GM23338 (cell line): ENCODE results near the gene DAD1. TPM values are rescaled to one million over a fixed set of nuclear protein-coding genes. Genes with fewer than 3 reads are reported as not detected.

Experiments
- ATAC-seq: fragments of 200-7000 bp; cut with Tn5 transposase; 3 replicates; pipeline ENCODE4 v1.9.1; 2020
- DNase-seq: peaks from one replicate; pipeline ENCODE4 v3.0.0-alpha.2; 2015; ENCODE audit warnings: low spot score
- H2AFZ ChIP-seq: fragments of 200-600 bp; sonication (generic); 2 replicates; pipeline ENCODE4 v1.8.0; 2016; ENCODE audit warnings: antibody characterized with exemption, mild to moderate bottlenecking, moderate library complexity
- H3F3A ChIP-seq: fragments of 200-600 bp; sonication (generic); replicated peaks from 2 replicates; pipeline ENCODE4 v1.8.0; 2017; ENCODE audit warnings: antibody characterized with exemption, mixed run types, low read depth
- H3K27ac ChIP-seq: fragments of 200-600 bp; sonication (generic); 2 replicates; pipeline ENCODE4 v1.6.1; 2016; ENCODE audit warnings: low read depth
- H3K27me3 ChIP-seq: fragments of 200-600 bp; sonication (generic); 2 replicates; pipeline ENCODE4 v1.8.0; 2016; ENCODE audit warnings: mild to moderate bottlenecking, mixed run types, moderate library complexity; ENCODE audit not compliant: insufficient read depth
- H3K36me3 ChIP-seq: fragments of 200-600 bp; sonication (generic); 2 replicates; pipeline ENCODE4 v1.8.0; 2016; ENCODE audit warnings: mild to moderate bottlenecking; ENCODE audit not compliant: insufficient read depth
- H3K4me1 ChIP-seq: fragments of 200-600 bp; sonication (generic); 2 replicates; pipeline ENCODE4 v1.8.0; 2016; ENCODE audit warnings: mild to moderate bottlenecking, moderate library complexity; ENCODE audit not compliant: insufficient read depth
- H3K4me2 ChIP-seq: fragments of 200-600 bp; sonication (generic); 2 replicates; pipeline ENCODE4 v1.7.1; 2017; ENCODE audit warnings: mixed run types
- H3K4me3 ChIP-seq: fragments of 200-600 bp; sonication (generic); 2 replicates; pipeline ENCODE4 v1.6.1; 2016; ENCODE audit warnings: mixed run types
- H3K79me2 ChIP-seq: fragments of 200-600 bp; sonication (generic); replicated peaks from 2 replicates; pipeline ENCODE4 v1.8.0; 2017; ENCODE audit warnings: mild to moderate bottlenecking; ENCODE audit not compliant: insufficient read depth
- H3K9me2 ChIP-seq: fragments of 200-600 bp; sonication (generic); 2 replicates; pipeline ENCODE4 v1.8.0; 2017; ENCODE audit not compliant: insufficient read depth
- H4K20me1 ChIP-seq: fragments of 200-600 bp; sonication (generic); replicated peaks from 2 replicates; pipeline ENCODE4 v1.8.0; 2017; ENCODE audit warnings: mild to moderate bottlenecking; ENCODE audit not compliant: insufficient read depth
- H3K27ac Mint-ChIP-seq: 2 replicates; pipeline ENCODE4 v1.8.0; 2020; ENCODE audit warnings: inconsistent platforms, mild to moderate bottlenecking, moderate library complexity, mixed read lengths
- H3K27me3 Mint-ChIP-seq: 3 replicates; pipeline ENCODE4 v1.8.0; 2022; ENCODE audit warnings: low read depth, mild to moderate bottlenecking, moderate library complexity, mixed read lengths, inconsistent platforms; ENCODE audit not compliant: insufficient read depth, poor library complexity
- H3K36me3 Mint-ChIP-seq: 3 replicates; pipeline ENCODE4 v1.8.0; 2021; ENCODE audit warnings: low read depth, mild to moderate bottlenecking, inconsistent platforms, moderate library complexity, mixed read lengths
- H3K4me1 Mint-ChIP-seq: 3 replicates; pipeline ENCODE4 v1.8.0; 2020; ENCODE audit warnings: mild to moderate bottlenecking, inconsistent platforms, mixed read lengths
- H3K4me3 Mint-ChIP-seq: 3 replicates; pipeline ENCODE4 v1.8.0; 2021; ENCODE audit warnings: moderate library complexity, mild to moderate bottlenecking, inconsistent platforms, mixed read lengths
- H3K9me3 Mint-ChIP-seq: 3 replicates; pipeline ENCODE4 v1.8.0; 2020; ENCODE audit warnings: moderate library complexity, mild to moderate bottlenecking, inconsistent platforms, mixed read lengths
- CREB1 ChIP-seq: fragments of 250-450 bp; sonication (Bioruptor Pico); IDR thresholded peaks from 2 replicates; pipeline ENCODE4 v1.5.0; 2020; ENCODE audit warnings: low read depth, mild to moderate bottlenecking, moderate library complexity
- EZH2 ChIP-seq: fragments of 200-600 bp; sonication (generic); IDR thresholded peaks from one replicate; pipeline ENCODE4 v1.8.0; 2017; ENCODE audit warnings: antibody characterized with exemption, mild to moderate bottlenecking, low read depth; ENCODE audit not compliant: unreplicated experiment
- EZH2phosphoT487 ChIP-seq: fragments of 200-600 bp; sonication (generic); IDR thresholded peaks from one replicate; pipeline ENCODE4 v1.8.1; 2018; ENCODE audit warnings: antibody characterized with exemption; ENCODE audit not compliant: unreplicated experiment
- JUNB ChIP-seq: IDR thresholded peaks from one replicate; pipeline ENCODE4 v1.6.1; 2016; ENCODE audit warnings: antibody characterized with exemption; ENCODE audit not compliant: unreplicated experiment
- NANOG ChIP-seq: IDR thresholded peaks from 2 replicates; pipeline ENCODE4 v1.6.1; 2016; ENCODE audit warnings: antibody characterized with exemption, borderline replicate concordance
- POLR2AphosphoS5 ChIP-seq: IDR thresholded peaks from 2 replicates; pipeline ENCODE4 v1.6.1; 2016; ENCODE audit warnings: antibody characterized with exemption, low read depth
- REST ChIP-seq: IDR thresholded peaks from one replicate; pipeline ENCODE4 v1.6.1; 2018; ENCODE audit warnings: antibody characterized with exemption; ENCODE audit not compliant: unreplicated experiment
- STAT1 ChIP-seq: IDR thresholded peaks from one replicate; pipeline ENCODE4 v1.6.1; 2016; ENCODE audit warnings: antibody characterized with exemption; ENCODE audit not compliant: unreplicated experiment
- ZNF114 ChIP-seq: fragments of 250-450 bp; sonication (Bioruptor Pico); IDR thresholded peaks from 2 replicates; pipeline ENCODE4 v1.5.0; 2020; ENCODE audit warnings: mild to moderate bottlenecking, moderate library complexity
- ZNF331 ChIP-seq: fragments of 250-450 bp; sonication (Bioruptor Pico); IDR thresholded peaks from 2 replicates; pipeline ENCODE4 v1.5.0; 2020; ENCODE audit warnings: low read depth, mild to moderate bottlenecking, moderate library complexity
- ZNF462 ChIP-seq: fragments of 250-450 bp; sonication (Bioruptor Pico); IDR thresholded peaks from 2 replicates; pipeline ENCODE4 v1.5.0; 2020; ENCODE audit warnings: mild to moderate bottlenecking, moderate library complexity
- polyA plus RNA-seq: library from polyadenylated mRNA; unstranded; fragments of >200 nt; fragmentation: Nextera tagmentation; extraction: Ambion mirVana; gene quantifications from 2 replicates; pipeline ENCODE4 v1.2.1, GENCODE V29; 2016
- total RNA-seq: library from RNA; depleted of rRNA; stranded (reverse); fragments of >200 nt; shearing (Covaris generic); gene quantifications from 2 replicates; pipeline ENCODE4 v1.2.3, GENCODE V29; 2014
- TF ChIP-seq, protein P1 (sequence below), 2 experiments: fragments of 200-600 bp in 1 of 2; sonication (generic) in 1 of 2; conservative IDR thresholded peaks; 2 replicates each; pipeline versions ENCODE4 v1.5.1 to v1.6.1; 2016 to 2017; ENCODE audit warnings: antibody characterized with exemption in 2 of 2, low read depth in 2 of 2, mild to moderate bottlenecking in 2 of 2, moderate library complexity in 1 of 2
- TF ChIP-seq, protein P2 (sequence below): IDR thresholded peaks from 2 replicates; pipeline ENCODE4 v1.6.1; 2016; ENCODE audit warnings: antibody characterized with exemption

The DAD1 gene
- total and polyA plus RNA-seq, 2 experiments from 2014 or later: 180 to 252 TPM

- Histone ChIP-seq H3K27ac (no peak overlapping the region), H3F3A (no peaks in the 10 kb centered on the region), H3K9me2 (no peaks in the 10 kb centered on the region), H3K36me3 (no peaks in the 10 kb centered on the region; the same call in 1 of the 2 replicates), H3K4me3 (no peak overlapping the region), H3K79me2 (no peaks in the 10 kb centered on the region), H2AFZ (no peak overlapping the region; the same call in 1 of the 2 replicates), H3K4me1 (peaks cover 16% of the 10 kb centered on the region), H3K4me2 (peak overlapping the region; percentile 2; the same call in 1 of the 2 replicates), H3K27me3 (no peaks in the 10 kb centered on the region), H4K20me1 (no peaks in the 10 kb centered on the region)
- H3K27ac Mint-ChIP-seq: no peak overlapping the region
- H3K4me3 Mint-ChIP-seq: no peak overlapping the region
- H3K27me3 Mint-ChIP-seq: peaks cover 3% of the 10 kb centered on the region
- peaks cover 36% of the 10 kb centered on the region for H3K4me1 Mint-ChIP-seq
- peaks cover 24% of the 10 kb centered on the region for H3K9me3 Mint-ChIP-seq
- ATAC-seq (no peak; the same call in 1 of the 3 replicates), DNase-seq (peak; percentile 36)
- H3K36me3 Mint-ChIP-seq: peaks cover 16% of the 10 kb centered on the region; the same call in 2 of the 3 replicates
- no peak for TF ChIP-seq ZNF331 (CRISPR knock-in tag)
- TF ChIP-seq, protein P1, sequence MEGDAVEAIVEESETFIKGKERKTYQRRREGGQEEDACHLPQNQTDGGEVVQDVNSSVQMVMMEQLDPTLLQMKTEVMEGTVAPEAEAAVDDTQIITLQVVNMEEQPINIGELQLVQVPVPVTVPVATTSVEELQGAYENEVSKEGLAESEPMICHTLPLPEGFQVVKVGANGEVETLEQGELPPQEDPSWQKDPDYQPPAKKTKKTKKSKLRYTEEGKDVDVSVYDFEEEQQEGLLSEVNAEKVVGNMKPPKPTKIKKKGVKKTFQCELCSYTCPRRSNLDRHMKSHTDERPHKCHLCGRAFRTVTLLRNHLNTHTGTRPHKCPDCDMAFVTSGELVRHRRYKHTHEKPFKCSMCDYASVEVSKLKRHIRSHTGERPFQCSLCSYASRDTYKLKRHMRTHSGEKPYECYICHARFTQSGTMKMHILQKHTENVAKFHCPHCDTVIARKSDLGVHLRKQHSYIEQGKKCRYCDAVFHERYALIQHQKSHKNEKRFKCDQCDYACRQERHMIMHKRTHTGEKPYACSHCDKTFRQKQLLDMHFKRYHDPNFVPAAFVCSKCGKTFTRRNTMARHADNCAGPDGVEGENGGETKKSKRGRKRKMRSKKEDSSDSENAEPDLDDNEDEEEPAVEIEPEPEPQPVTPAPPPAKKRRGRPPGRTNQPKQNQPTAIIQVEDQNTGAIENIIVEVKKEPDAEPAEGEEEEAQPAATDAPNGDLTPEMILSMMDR (conservative IDR thresholded peaks at IDR 0.05; ENCODE audit: low read depth in 2 of 2): no peak
- TF ChIP-seq EZH2: no peak
- TF ChIP-seq CREB1 (CRISPR knock-in tag): no peak
- TF ChIP-seq REST: no peak
- TF ChIP-seq JUNB: no peak
- no peak for TF ChIP-seq NANOG
- TF ChIP-seq, protein P2, sequence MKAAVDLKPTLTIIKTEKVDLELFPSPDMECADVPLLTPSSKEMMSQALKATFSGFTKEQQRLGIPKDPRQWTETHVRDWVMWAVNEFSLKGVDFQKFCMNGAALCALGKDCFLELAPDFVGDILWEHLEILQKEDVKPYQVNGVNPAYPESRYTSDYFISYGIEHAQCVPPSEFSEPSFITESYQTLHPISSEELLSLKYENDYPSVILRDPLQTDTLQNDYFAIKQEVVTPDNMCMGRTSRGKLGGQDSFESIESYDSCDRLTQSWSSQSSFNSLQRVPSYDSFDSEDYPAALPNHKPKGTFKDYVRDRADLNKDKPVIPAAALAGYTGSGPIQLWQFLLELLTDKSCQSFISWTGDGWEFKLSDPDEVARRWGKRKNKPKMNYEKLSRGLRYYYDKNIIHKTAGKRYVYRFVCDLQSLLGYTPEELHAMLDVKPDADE: no peak
- TF ChIP-seq ZNF114 (CRISPR knock-in tag): no peak
- no peak for TF ChIP-seq ZNF462
- TF ChIP-seq POLR2AphosphoS5: no peak
- no peak for TF ChIP-seq EZH2phosphoT487
- TF ChIP-seq STAT1: no peak
Measured at GRCh38 chr14:22627506-22628263, 38.7 kb upstream of the DAD1 start.
